C1 segment of cervical spinal cord (tissue), 14 donors: ENCODE measurements around the gene FSTL5.
"Not testable (repeated sequence)": the region's sequence is repeated elsewhere in the genome, so short reads cannot be mapped to it uniquely, and the experiment has no call there.

Experiments
- DNase-seq, 14 donors: peaks; one replicate each; lab custom pipeline; 2025; lab: John Stamatoyannopoulos, UW

Gene FSTL5

DNA sequence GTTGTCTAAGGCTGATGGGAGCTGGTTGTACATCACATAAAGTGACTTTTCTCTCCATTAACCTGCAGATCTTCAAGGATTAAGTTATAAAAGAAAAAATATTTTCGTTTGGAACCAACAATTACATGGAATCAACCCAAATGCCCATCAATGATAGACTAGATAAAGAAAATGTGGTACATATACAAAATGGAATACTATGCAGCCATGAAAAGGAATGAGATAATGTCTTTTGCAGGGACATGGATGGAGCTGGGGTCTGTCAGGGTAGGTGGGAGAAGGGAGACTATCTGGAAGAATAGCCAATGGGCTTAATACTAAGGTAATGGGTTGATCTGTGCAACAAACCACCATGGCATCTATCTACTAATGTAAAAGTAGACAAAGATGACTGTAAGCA is 313.2 kb downstream of the FSTL5 start:
- no peak for DNase-seq

DNA sequence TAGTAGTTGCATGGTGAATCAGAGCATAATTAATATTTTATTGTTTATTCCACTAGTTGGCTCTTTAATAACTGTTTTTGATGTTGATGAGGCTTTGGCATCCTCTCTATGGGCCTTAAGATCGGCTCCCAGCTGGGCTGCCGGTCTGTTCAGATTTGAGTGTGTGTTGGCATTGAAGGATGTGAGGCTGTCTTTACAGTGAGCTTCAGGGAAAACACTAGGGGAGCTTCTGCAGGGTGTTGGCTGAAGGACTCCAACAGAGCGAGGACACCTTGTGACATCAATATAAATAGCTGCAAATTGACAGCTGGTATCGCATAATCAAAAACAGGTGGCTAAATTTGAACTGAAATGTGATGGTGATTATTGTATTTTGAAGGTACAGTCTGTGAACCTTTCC is 322.0 kb downstream of the FSTL5 start:
- DNase-seq, result peak in 1 of 14 donors; percentile 95

GRCh38 chr4:161829591-161829990 is 334.2 kb downstream of the FSTL5 start:
- peak in 1 of 14 donors; percentile 39 for DNase-seq

DNA sequence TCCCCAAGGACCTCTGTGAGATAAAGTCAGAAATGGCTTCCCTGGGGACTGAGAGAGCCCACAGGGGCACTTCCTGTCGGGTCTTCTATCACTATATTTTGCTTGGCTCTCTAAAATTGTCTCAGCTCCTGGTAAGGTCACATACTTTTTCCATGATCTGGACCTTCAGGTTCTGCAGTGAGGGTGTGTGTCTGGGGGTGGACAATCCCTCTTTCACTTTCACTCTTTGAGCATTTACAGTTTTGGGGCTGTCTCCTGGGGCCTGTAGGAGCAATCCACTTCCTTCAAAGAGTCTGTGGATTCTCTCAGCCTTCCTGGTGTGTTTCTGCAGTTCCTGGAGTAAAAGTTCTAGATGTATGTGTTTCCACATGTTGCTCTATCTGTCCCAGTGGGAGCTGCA is 335.7 kb downstream of the FSTL5 start:
- DNase-seq, result no peak

GRCh38 chr4:161827013-161827412 is 336.8 kb downstream of the FSTL5 start:
- no peak for DNase-seq

- DNase-seq, result no peak
Observed at GRCh38 chr4:161823450-161823849, 340.4 kb downstream of the FSTL5 start.

GRCh38 chr4:161822174-161822573 is 341.6 kb downstream of the FSTL5 start:
- no peak for DNase-seq

- DNase-seq, result no peak
Observed at GRCh38 chr4:161817914-161818313, 345.9 kb downstream of the FSTL5 start.

DNA sequence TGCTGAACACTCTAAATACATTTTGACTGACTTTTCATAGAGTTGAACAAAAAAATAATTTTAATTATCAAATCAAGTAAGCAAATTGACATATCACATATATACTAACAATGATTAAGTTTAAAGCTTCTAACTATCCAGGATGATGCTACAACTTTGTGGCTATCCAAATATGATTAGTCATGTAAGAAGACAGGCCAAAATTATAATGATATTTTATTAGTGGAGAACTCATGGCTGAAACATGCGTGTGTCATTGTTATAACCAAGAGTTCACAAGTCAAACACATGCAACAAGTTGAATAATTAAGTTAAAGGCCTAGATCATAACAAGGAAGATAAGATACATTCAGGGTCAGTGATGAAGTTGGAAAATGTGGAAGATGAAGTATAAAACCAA is 346.8 kb downstream of the FSTL5 start:
- DNase-seq, result no peak

DNA sequence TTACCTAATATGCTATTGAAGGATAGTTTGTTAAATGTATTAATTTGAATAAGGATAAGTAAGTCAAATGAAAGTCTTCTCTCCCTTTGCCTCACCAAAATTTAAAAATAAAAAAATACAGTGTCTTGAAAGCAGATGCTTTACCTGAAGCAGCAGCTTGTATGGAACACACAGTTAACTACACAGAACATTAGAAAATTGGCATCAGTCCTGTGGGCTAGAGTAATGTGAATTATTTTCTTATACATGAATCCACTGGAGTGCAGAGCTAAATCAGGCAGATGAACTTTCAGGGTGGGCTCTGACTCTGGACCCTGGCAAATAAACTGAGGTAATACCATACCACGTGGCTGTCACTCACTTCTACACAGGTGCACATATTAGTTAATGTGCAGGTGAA is 348.0 kb downstream of the FSTL5 start:
- DNase-seq, result peak in 1 of 14 donors; percentile 54

GRCh38 chr4:161813889-161814288 is 349.9 kb downstream of the FSTL5 start:
- DNase-seq, result no peak

- no peak for DNase-seq
Observed at GRCh38 chr4:161813389-161813788, 350.4 kb downstream of the FSTL5 start.

GRCh38 chr4:161803171-161803570 is 360.6 kb downstream of the FSTL5 start:
- DNase-seq, result no peak

DNA sequence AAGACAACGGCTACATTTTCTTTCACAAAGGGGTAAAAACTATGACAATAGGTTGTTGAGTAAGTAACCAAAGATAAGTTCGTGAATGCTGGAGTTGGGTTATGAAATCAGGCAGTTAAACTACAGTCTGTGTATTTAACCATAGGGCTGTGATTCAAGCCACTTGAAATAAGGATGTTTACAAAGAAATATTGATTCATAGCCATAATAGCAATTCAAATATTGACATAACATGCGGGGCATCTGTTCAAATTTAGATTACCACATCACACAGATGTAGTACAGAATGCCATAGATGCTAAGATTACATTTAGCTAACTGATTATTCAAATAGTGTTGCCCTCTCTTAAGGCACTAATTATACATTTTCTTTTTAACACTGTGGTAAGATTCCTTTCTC is 364.1 kb downstream of the FSTL5 start:
- no peak for DNase-seq

DNA sequence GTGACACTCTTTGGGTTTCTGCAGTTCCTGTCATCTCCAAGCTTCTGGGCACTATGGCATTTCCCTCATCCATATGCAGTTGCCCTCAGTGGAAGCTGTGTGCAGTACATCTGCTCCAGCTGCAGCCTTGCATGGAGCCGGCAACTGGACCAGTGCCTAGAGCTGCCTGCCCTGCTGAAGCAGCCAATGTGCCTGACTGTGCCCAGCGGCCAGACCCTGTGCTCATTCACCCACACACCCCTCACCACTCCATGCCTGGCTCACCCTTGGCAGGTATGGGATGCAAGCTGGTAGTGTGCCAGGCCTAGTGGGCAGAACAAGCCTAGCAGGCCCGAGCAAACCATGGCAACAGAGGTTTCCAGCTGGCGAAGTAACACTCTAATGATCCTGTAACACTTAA is 370.8 kb downstream of the FSTL5 start:
- DNase-seq, result no peak

GRCh38 chr4:161791796-161792556 is 371.8 kb downstream of the FSTL5 start:
- no peak for DNase-seq

- no peak for DNase-seq
Observed at GRCh38 chr4:161767116-161767515, 396.7 kb downstream of the FSTL5 start.

DNA sequence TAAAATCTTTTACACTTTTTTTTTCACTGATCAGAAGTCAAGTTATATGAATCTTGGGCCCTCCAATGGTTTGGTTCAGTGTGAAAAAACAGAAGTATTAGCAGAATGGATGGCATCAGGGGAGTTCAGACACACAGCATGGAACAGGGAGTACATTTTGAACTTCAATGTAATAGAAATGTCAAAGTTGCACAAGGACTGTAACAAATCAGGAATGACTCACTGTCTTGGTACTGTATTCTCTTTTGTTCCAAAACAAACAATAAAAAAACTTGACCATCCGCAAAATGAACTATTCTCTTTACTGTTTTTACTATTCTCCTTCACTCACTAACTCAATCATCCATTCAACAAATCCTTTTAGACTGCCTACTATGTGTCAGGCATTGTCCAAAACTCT is 401.0 kb downstream of the FSTL5 start:
- DNase-seq, result no peak

- DNase-seq, result no peak
Observed at GRCh38 chr4:161760008-161760407, 403.8 kb downstream of the FSTL5 start.

- DNase-seq, result not testable (repeated sequence)
Observed at GRCh38 chr4:161758412-161758811, 405.4 kb downstream of the FSTL5 start.

DNA sequence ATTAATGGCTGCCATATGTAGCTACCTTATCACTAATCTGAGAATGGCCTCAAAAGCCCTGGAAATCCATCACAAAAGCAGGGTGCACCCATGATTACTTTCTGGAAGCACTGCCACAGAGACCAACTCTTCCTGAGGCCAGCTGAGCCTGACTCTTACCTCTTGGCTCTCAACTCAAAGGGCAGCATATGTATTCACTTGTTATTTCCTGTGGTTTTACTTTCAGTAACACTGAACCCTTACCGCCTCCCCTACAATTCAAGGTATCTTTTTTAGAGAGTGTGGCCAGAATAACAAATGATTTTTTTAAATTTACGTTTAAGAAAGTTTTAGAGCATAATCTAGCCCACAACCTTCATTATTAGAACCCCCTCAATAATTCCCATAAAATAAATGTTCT is 434.9 kb downstream of the FSTL5 start:
- DNase-seq, result no peak

DNA sequence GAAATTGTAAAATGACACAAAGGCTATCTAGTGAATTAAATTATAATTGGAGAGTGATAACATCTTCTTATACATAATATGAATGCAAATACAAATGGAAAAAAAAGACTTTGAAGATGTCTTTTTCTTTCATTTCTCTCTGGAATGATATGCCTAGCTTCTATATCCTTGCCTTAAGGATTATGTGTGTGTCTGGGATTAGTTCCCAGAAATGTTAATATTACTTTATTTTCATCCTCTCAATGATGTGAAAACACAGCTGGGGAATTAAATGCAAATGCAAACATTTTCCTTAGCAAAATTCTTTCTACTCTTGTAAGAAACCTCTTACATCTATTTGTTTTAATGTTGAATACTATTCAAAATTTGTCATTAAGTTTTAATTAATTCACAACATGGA is 441.9 kb downstream of the FSTL5 start:
- DNase-seq, result no peak

- DNase-seq, result no peak
Observed at GRCh38 chr4:161717084-161717483, 446.7 kb downstream of the FSTL5 start.

DNA sequence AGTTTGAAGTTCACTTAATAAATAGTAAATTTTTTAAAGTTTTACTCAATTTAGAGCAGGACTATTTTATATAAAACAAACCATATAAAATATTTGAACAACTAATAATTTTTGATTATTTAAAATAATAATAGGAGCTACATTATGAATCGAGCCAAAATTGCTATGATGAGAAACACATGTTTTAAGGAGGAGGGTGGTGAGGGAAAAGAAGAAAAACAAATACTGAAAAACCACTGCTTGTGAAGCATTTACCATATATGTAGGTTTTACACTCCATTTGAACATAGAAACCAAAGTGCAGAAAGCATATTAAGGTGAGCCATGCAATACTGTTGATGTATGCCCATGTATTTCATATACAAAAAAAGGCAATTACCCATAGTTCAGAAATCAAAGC is 448.9 kb downstream of the FSTL5 start:
- DNase-seq, result no peak
